ENCODE results near the gene PXYLP1.

- no peak for TF ChIP-seq TBP (optimal IDR thresholded peaks at IDR 0.05; ENCODE audit: low read depth, low read length)
- no peak for TF ChIP-seq PATZ1 (CRISPR knock-in tag; IDR thresholded peaks at IDR 0.05; ENCODE audit: borderline replicate concordance)
- no peak for TF ChIP-seq STAT6 (CRISPR knock-in tag; IDR thresholded peaks at IDR 0.05)
- no peak for TF ChIP-seq DIDO1 (tag; IDR thresholded peaks at IDR 0.05; ENCODE audit: low read depth)
- TF ChIP-seq HMGXB4 (CRISPR knock-in tag; IDR thresholded peaks at IDR 0.05), result no peak
Measured at GRCh38 chr3:141266186-141266585, 34.6 kb downstream of the PXYLP1 start.

Measured in K562 (cell line).